Activated T-helper 9 cell treated with anti-CD3 and anti-CD28 coated beads, Interleukin-2, amount 50 U/mL, for 16 hours (primary cell): ENCODE data around the gene KRT73.

Source experiments
- DNase-seq: peaks from one replicate; pipeline ENCODE4 v3.0.0-alpha.2; 2020; ENCODE audit warnings: low read depth

The KRT73 gene

DNA sequence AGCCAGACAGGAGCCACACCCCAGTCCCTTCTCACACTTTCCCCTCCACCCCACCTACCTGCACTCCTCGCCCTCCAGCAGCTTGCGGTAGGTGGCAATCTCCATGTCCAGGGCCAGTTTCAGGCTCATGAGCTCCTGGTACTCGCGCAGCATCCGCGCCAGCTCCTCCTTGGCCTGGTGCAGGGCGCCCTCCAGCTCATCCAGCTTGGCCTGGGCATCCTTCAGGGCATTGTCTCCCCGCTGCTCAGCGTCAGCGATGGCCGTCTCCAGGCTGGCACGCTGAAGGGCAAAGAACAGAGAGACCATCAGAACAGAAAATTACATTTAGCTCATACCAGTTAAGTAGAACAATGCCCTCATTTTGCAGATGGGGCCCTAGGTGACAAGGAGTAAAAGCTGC, 50.2 kb downstream of the KRT73 start:
- DNase-seq = no peak

DNA sequence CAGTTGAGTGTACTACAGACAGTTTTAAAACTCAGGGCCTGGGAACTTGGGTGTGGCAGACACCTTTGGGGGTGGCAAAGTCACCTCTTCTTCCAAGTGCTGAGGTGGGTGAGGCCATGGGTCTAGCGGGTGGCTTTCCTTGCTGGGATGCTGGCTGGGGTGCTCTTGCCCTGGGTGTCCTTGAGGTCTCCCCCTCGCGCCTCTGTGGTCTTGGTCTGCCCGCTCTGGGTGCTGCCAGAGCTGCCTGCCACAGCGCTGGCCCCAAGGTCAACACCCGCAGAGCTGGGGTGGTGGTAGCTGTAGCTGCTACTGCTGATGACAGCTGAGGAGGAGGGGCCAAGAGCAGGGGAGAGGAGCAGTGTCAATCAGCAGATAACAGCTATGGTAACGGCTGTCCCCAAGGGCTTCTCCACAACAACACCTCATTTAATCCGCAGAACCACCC, 51.5 kb downstream of the KRT73 start:
- DNase-seq = no peak

DNA sequence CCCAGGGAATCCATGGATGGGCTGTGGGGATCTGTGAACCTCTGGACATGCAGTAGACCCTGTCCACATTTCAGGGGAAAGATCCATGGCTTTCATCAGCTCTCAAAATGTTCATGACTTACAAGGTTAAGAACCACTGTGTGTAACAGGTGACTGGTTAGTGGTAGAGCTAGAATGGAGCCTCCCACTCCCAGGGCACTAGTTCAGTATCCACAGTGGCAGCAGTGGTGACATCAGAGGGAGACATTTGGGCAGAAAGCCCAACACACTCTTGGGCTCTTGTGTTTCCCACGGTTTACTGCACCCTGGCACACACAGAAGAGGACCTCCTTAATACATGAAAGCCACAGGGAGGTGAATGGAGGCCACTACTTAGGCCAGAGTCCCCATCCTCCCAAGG, 53.8 kb downstream of the KRT73 start:
- no peak for DNase-seq

- DNase-seq = no peak
Measured at GRCh38 chr12:52561880-52562449, 56.4 kb downstream of the KRT73 start.

DNA sequence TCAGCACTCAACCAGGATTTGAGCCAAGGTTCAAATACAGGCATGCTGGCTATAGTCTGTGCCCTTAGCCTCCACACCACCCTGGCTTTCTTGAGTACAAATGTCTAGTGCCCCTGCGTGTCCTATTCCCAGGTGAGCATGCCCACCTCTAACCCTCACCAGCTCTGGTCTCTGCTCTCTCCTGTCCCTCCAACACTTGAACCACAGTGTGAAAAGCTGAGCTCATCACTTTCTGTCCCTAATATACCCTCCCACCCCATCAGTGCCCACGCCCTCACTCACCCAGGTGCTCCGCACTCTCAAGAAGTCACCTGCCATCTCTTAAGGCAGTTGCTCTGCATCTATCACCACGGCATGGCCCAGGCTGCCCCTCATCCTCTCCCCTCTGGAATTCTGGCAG, 58.4 kb downstream of the KRT73 start:
- no peak for DNase-seq

DNA sequence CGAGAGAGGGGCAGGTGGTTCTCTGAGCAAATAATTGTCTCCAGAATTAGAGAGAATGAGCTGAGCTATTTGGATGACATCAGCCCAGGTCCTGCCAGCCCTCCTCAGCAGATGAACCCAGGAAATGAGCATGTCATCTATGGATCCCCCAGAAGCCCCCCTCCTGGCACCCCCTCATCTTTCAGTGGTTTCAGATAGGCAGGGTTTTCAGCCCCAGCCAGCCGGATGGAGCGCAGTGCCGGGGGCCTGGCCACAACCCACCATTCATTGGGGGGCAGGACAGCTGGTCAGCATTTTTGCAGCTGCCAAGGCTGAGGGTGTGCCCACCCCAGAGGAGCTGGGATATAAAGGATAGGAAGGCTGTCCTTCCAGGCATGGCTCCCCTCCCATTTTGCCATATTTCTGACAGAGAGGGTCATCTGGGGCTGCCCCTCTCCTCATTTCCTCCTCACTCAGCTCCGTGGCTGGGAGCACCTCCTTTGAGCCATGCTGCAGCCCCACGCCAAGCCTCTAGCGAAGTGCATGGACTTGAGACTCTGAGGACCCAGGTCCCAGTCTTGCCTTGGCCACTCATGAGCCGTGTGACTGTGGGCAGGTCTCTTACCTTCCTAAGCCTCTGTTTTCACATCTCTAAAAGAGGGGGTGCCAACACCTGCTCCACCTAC, 59.4 kb downstream of the KRT73 start:
- no peak for DNase-seq
